ENCODE results near the gene MALL. TPM values are rescaled to one million over a fixed set of nuclear protein-coding genes. Genes with fewer than 3 reads are reported as not detected.

The MALL gene
- total RNA-seq, 1 donor from 2014 or later, result 5.4 TPM

DNA sequence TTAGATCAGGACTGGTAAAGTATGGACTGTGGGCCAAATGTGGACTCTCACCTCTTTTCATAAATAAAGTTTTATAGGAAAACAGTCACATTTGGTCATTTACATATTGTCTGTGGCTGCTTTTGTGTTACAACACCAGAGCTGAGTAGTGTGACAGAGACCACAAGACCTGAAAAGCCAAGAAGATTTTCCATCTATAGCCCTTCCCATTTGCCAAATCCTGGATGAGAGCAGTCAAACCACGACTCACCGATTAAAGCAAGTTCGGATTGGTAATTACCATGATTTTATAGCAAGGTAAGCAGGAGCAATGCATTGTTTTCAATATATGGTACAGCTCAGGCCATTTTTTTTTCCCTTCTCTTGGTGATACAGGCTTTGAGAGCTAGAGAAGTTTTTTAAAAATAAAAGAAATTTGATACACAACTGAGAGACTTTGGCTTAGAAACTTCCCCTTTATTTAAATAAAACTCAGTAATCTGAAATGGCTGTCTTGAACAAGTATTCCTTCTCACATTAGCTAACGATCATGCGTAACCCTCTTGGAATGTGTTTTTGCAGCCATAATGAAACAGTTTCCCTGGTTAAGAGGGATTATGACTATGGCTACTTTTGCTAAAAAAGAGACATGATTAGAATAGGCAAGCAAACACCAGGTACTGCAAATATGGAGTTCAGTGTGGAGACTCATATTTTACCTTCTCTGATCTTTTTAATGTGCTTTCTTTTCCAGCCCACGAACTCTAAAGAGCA lies 9.5 kb upstream of the MALL start:
- H3K36me3 Mint-ChIP-seq, result no peaks in the 10 kb centered on the region
- no peak overlapping the region for H3K4me3 Mint-ChIP-seq
- H3K9me3 Mint-ChIP-seq, result no peaks in the 10 kb centered on the region
- no peak overlapping the region for H3K27ac Mint-ChIP-seq
- H3K4me1 Mint-ChIP-seq, result no peaks in the 10 kb centered on the region
- TF ChIP-seq, protein P1, sequence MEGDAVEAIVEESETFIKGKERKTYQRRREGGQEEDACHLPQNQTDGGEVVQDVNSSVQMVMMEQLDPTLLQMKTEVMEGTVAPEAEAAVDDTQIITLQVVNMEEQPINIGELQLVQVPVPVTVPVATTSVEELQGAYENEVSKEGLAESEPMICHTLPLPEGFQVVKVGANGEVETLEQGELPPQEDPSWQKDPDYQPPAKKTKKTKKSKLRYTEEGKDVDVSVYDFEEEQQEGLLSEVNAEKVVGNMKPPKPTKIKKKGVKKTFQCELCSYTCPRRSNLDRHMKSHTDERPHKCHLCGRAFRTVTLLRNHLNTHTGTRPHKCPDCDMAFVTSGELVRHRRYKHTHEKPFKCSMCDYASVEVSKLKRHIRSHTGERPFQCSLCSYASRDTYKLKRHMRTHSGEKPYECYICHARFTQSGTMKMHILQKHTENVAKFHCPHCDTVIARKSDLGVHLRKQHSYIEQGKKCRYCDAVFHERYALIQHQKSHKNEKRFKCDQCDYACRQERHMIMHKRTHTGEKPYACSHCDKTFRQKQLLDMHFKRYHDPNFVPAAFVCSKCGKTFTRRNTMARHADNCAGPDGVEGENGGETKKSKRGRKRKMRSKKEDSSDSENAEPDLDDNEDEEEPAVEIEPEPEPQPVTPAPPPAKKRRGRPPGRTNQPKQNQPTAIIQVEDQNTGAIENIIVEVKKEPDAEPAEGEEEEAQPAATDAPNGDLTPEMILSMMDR (IDR thresholded peaks at IDR 0.05; ENCODE audit: unreplicated experiment), result no peak
- no peak for DNase-seq (ENCODE audit: low spot score in 2 of 2, unreplicated experiment in 2 of 2)
- H3K27me3 Mint-ChIP-seq (ENCODE audit: low read depth), result peaks cover 3% of the 10 kb centered on the region

- H3K27me3 Mint-ChIP-seq (ENCODE audit: low read depth), result peaks cover 11% of the 10 kb centered on the region
- DNase-seq (ENCODE audit: low spot score in 2 of 2, unreplicated experiment in 2 of 2), result no peak
- TF ChIP-seq, protein P1 (IDR thresholded peaks at IDR 0.05; ENCODE audit: unreplicated experiment), result no peak
- H3K9me3 Mint-ChIP-seq, result no peaks in the 10 kb centered on the region
- H3K4me1 Mint-ChIP-seq, result no peaks in the 10 kb centered on the region
- H3K36me3 Mint-ChIP-seq, result no peaks in the 10 kb centered on the region
- H3K27ac Mint-ChIP-seq, result no peak overlapping the region
- no peak overlapping the region for H3K4me3 Mint-ChIP-seq
These were observed 8.6 kb upstream of the MALL start for GRCh38 chr2:110124038-110124825.

DNA sequence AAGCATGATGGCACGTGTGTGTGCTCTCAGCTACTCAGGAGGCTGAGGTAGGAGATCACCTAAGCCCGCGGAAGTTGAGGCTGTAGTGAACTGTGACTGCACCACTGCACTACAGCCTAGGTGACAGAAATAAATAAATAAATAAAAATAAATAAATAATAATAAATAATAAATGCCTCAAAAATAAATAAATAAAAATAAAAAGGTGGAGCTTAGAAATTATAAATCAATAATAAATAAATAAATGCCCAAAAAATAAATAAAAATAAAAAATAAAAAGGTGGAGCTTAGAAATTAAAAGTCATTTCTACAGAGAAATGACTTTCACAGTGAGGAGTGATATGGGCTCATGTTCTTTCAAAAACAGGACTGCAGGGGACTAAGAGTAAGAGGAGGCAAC lies 6.0 kb upstream of the MALL start:
- Mint-ChIP-seq H3K36me3 (no peaks in the 10 kb centered on the region), H3K27ac (no peak overlapping the region), H3K4me3 (no peak overlapping the region), H3K4me1 (peaks cover under 1% of the 10 kb centered on the region), H3K27me3 (ENCODE audit: low read depth) (peaks cover 37% of the 10 kb centered on the region), H3K9me3 (no peaks in the 10 kb centered on the region)
- DNase-seq (ENCODE audit: low spot score in 2 of 2, unreplicated experiment in 2 of 2), result no peak
- TF ChIP-seq, protein P1 (IDR thresholded peaks at IDR 0.05; ENCODE audit: unreplicated experiment), result no peak

DNA sequence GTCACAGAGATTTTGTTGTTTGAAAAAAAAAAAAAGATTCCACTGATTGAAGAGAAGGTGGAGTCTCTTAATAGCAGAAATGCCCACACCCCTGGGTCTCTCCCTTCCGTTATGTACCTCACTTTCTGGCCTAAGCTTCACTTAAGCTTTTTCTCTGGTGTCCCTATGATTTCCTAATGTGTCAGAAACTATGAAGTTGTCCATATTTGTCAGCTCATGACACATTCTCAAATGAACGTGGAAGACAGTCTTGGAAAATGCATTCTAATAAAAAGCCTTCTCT lies 5.4 kb upstream of the MALL start:
- no peak overlapping the region for H3K27ac Mint-ChIP-seq
- TF ChIP-seq, protein P1 (IDR thresholded peaks at IDR 0.05; ENCODE audit: unreplicated experiment), result no peak
- no peaks in the 10 kb centered on the region for H3K36me3 Mint-ChIP-seq
- H3K9me3 Mint-ChIP-seq, result no peaks in the 10 kb centered on the region
- H3K27me3 Mint-ChIP-seq (ENCODE audit: low read depth), result peaks cover 43% of the 10 kb centered on the region
- no peak for DNase-seq (ENCODE audit: low spot score in 2 of 2, unreplicated experiment in 2 of 2)
- no peak overlapping the region for H3K4me3 Mint-ChIP-seq
- H3K4me1 Mint-ChIP-seq, result peaks cover 6% of the 10 kb centered on the region

- Mint-ChIP-seq H3K27me3 (ENCODE audit: low read depth) (peaks cover 49% of the 10 kb centered on the region), H3K36me3 (no peaks in the 10 kb centered on the region), H3K4me3 (no peak overlapping the region), H3K4me1 (peaks cover 10% of the 10 kb centered on the region), H3K27ac (no peak overlapping the region), H3K9me3 (no peaks in the 10 kb centered on the region)
- TF ChIP-seq, protein P1 (IDR thresholded peaks at IDR 0.05; ENCODE audit: unreplicated experiment), result no peak
- DNase-seq (ENCODE audit: low spot score in 2 of 2, unreplicated experiment in 2 of 2), result no peak
These were observed 4.8 kb upstream of the MALL start for GRCh38 chr2:110120171-110121051.

Measured in mesothelial cell of epicardium (in vitro differentiated cells).